Cardiac septum (tissue), 1 donor: ENCODE measurements around the gene P2RY11. TPM values are rescaled to one million over a fixed set of nuclear protein-coding genes. Genes with fewer than 3 reads are reported as not detected.

ENCODE experiments used
- DNase-seq: peaks from one replicate; pipeline ENCODE4 v3.0.0-alpha.2; 2020; ENCODE audit warnings: low spot score
- intact Hi-C: fragments of 100-400 bp; cut with DNase I; formaldehyde crosslinking; loops from one replicate; pipeline ENCODE4 v1.14.0; 2022
- total RNA-seq: library from RNA; stranded (reverse); fragmentation: NEBNext Ultra II Directional; extraction: Animal tissue kit (Norgen Biotek cat#: 25700); gene quantifications from one replicate; pipeline ENCODE4 v1.2.1, GENCODE V29; 2021
- donor health status: DM: no; HTN: no; CAD: no.

P2RY11 gene
- total RNA-seq, 1 donor from 2014 or later = 10.0 TPM

- no peak for DNase-seq
- intact Hi-C loops = loop anchor here (10.0 kb wide), 1 partner anchor 176 kb away; the partner anchor contains the start of gene OLFM2
Measured at GRCh38 chr19:10110076-10110971, 1.2 kb upstream of the P2RY11 start.

- intact Hi-C loops = loop anchor here (10.0 kb wide), 1 partner anchor 176 kb away; the partner anchor contains the start of gene OLFM2
Measured at GRCh38 chr19:10110972-10111317, 548 bp upstream of the P2RY11 start.

GRCh38 chr19:10112037-10112761 is 706 bp downstream of the P2RY11 start:
- intact Hi-C loops = loop anchor here (10.0 kb wide), 1 partner anchor 177 kb away; the partner anchor contains the start of gene OLFM2
- DNase-seq = no peak

More at GRCh38 chr19:10110972-10111317, 548 bp upstream of the P2RY11 start:
- DNase-seq = no peak

GRCh38 chr19:10112895-10113591 is 1.6 kb downstream of the P2RY11 start:
- intact Hi-C loops = loop anchor here (10.0 kb wide), 1 partner anchor 178 kb away; the partner anchor contains the start of gene OLFM2
- no peak for DNase-seq

DNA sequence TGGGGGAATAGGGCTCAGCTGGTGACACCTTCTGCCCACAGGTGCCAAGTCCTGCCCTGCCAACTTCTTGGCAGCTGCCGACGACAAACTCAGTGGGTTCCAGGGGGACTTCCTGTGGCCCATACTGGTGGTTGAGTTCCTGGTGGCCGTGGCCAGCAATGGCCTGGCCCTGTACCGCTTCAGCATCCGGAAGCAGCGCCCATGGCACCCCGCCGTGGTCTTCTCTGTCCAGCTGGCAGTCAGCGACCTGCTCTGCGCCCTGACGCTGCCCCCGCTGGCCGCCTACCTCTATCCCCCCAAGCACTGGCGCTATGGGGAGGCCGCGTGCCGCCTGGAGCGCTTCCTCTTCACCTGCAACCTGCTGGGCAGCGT is 2.1 kb downstream of the P2RY11 start:
- intact Hi-C loops = loop anchor here (10.0 kb wide), 1 partner anchor 179 kb away; the partner anchor contains the start of gene OLFM2
- DNase-seq = no peak

DNA sequence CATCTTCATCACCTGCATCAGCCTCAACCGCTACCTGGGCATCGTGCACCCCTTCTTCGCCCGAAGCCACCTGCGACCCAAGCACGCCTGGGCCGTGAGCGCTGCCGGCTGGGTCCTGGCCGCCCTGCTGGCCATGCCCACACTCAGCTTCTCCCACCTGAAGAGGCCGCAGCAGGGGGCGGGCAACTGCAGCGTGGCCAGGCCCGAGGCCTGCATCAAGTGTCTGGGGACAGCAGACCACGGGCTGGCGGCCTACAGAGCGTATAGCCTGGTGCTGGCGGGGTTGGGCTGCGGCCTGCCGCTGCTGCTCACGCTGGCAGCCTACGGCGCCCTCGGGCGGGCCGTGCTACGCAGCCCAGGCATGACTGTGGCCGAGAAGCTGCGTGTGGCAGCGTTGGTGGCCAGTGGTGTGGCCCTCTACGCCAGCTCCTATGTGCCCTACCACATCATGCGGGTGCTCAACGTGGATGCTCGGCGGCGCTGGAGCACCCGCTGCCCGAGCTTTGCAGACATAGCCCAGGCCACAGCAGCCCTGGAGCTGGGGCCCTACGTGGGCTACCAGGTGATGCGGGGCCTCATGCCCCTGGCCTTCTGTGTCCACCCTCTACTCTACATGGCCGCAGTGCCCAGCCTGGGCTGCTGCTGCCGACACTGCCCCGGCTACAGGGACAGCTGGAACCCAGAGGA is 2.6 kb downstream of the P2RY11 start:
- intact Hi-C loops = loop anchor here (10.0 kb wide), 1 partner anchor 179 kb away; the partner anchor contains the start of gene OLFM2
- no peak for DNase-seq

DNA sequence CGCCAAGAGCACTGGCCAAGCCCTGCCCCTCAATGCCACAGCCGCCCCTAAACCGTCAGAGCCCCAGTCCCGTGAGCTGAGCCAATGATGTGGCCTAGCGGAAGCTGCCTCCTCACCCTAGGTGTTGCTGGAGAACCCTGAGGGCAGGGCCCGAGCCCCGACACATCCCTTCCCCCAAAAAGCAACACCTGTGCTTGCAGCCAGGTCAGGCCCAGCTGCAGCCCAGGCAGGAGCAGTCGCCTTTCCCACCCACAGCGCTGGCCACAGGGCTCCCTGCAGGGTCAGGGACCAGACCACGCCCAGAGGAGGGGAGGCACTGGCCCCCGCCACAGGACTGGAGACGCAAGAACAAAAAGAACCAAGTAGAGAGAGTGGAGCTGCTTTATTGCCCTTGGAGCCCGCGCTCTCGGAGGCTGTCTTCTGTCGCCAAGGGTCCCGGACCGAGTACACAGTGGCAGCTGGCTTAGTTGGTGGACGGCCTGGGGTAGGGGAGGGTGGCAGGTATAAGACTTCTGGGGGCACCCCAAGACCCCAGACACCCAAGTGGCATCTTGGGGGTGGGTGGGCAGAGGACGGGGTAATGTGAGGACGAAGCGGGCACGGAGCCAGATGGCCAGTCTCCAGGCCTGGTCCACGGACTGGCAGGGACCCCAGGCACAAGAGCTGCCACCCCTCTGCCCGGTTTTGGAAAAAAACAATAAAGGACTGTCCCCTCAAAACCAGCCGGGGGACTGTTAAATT is 3.3 kb downstream of the P2RY11 start:
- intact Hi-C loops = loop anchor here (10.0 kb wide), 1 partner anchor 180 kb away; the partner anchor contains the start of gene OLFM2
- no peak for DNase-seq

DNA sequence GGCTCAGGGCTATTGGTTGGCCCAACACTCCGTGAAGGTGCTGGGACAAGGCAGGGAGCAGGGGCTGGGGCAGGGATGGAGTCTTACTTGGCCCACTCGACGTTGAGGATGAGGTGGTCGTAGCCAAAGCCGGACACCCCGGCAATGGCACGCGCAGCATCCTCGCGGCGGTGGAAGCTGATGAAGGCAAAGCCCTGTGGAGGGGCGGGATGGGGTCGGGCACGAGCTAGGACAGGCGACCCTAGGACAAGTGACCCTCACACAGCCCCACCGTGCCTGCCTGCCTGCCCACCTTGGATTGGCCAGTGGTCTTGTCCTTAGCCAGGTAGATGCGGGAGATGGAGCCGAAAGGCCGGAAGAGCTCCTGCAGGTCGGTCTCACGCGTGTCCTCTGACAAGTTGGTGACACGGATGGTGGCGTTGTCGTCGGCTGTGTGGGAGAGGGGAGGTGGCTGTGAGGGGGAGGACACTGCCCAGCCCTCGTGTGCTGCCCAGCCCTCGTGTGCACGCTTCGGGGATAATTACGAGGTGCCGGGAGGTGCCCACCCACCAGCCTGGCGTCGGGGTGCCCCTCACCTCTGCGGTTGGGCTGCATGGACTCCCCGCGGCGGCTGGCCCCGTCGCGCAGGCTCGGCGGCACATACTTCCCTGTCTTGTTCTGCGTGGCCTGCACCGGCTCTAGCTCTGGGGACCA is 4.0 kb downstream of the P2RY11 start:
- intact Hi-C loops = loop anchor here (10.0 kb wide), 1 partner anchor 181 kb away; the partner anchor contains the start of gene OLFM2
- no peak for DNase-seq

DNA sequence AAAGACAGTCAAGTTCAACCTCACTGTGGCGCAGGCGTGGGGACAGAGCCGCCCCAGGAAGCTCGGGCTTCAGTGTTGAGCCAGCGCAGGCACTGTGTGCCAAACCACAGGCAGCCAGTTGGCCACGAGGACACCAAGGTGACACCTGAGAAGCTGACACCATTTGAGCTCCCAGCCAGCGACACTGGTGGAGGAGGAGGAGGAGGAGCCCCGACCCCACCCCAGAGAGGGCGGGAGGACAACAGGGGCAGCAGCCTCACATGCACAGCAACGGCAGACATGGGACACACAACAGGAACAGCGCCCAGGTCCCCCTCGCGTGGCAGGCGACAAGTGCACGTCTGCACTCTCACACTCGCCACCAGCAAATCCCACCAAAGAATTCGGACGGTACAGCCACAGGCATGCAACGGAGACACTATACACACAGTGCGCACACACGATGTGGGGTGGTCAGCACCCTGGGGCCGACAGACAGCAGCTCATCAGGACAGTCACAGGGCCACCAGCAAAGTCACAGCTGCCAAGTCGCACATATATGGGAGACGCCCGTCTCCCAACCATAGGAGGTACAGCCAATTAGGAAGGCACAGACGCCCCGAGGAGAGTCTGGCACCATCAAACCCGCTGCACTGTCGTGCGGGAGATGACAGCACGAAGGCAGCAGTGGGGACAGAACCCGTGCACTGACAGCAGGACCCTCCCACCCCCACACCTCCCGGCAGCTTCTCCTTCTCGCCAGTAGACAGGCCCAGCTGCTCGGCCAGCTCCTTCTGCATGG is 4.8 kb downstream of the P2RY11 start:
- intact Hi-C loops = loop anchor here (10.0 kb wide), 1 partner anchor 181 kb away; the partner anchor contains the start of gene OLFM2

GRCh38 chr19:10116866-10117616 is 5.5 kb downstream of the P2RY11 start:
- intact Hi-C loops = loop anchor here (10.0 kb wide), 1 partner anchor 182 kb away; the partner anchor contains the start of gene OLFM2
- DNase-seq = no peak

More for the DNA sequence above, 4.8 kb downstream of the P2RY11 start:
- DNase-seq = no peak

DNA sequence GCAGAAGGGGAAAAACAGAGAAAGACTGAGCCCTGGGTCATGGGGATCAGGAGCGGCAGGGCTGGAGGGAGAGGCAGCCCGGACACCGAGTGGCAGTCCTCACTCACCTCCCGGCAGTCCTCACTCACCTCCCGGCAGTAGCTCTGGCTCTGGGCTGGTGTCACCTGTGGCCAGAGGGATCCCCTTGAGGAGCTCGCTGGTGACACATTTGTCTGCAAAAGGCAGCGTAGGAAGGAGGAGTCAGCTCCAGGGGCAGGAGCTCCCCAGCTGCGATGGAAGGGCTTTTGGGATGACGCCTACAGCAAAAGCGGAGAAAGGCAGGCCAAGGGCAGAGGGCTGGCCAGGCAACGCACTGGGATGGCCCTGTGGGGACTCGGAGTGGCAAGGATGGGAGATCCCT is 7.5 kb downstream of the P2RY11 start:
- no peak for DNase-seq
- intact Hi-C loops = loop anchor here (10.0 kb wide), 1 partner anchor 184 kb away; the partner anchor contains the start of gene OLFM2

DNA sequence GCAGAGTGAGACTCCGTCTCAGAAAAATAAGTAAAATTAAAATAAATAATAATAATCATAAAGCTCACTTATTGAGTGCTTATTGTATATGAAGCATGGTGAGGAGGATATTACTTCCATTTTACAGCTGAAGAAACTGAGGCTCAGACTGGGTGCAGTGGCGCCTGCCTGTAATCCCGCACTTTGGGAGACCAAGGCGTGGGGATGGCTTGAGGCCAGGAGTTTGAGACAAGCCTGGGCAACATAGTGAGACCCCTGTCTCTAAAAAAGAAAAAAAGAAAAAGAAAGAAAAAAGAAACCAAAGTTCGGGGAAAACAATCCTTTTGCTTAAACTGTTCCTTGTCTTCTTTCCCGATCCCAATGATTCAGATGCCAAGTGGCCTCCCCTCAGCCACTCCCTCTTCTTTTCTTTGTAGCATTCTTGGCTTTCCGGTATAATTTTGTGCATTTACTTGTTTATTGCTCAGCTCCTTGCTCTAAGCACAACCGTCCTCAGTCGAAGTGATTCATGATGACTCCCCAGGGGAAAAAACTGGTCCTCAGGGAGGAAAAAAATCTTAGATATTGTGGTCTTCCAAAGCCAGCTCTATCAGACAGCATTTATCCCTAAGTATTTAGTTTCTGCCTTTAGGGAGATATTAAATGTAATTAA is 9.2 kb downstream of the P2RY11 start:
- DNase-seq = no peak
- intact Hi-C loops = loop anchor here (2.0 kb wide), 1 partner anchor 74 kb away; the partner anchor contains the start of gene DNMT1

DNA sequence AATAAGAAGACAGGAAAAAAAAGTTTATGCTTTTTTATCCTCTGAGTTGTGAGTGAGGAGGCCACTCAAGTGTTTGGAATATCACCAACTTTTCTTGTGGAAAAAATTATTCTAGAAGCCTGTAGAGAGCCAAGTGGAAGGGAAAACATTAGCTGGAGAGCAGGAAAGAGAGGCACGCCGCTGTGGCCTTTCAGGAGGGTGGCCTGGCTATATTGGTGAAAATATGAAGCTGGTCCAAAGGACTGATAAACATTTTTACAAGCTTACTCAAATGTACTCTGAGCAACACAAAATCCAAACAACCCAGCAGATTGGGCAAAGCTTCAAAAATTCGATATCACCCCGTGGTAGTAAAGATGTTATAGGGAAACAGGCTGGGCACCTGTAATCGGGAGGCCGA is 10.6 kb downstream of the P2RY11 start:
- DNase-seq = no peak
- intact Hi-C loops = no loop called here

DNA sequence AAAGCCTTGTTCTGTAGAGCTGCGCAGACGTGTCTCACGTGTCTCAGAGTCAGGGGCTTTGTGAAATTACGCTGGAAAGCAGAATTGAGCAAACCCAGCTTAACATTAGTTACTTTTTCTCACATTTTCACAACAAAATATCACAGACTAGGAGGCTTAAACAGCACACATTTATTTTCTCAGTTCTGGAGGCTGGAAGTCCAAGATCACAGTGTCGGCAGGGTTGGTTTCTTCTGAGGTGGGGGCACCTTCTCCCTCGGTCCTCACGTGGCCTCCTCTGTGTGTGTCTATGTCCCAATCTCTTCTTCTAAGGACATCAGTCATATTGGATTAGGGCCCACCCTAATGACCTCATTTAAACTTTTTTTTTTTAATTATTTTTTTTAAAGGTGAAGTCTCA is 12.9 kb downstream of the P2RY11 start:
- intact Hi-C loops = no loop called here
- DNase-seq = no peak

GRCh38 chr19:10126213-10126639 is 14.7 kb downstream of the P2RY11 start:
- intact Hi-C loops = no loop called here
- no peak for DNase-seq
